SU-DHL-6 (cell line): Measurements from ENCODE around the gene FGF7.

ENCODE experiments used
- H2AFZ ChIP-seq: fragments of 200-600 bp; sonication (generic); 2 replicates; pipeline ENCODE4 v1.6.1; 2014; ENCODE audit warnings: low read depth, mild to moderate bottlenecking, moderate library complexity, mixed read lengths, antibody characterized with exemption, low read length; ENCODE audit not compliant: severe bottlenecking
- H3F3A ChIP-seq: fragments of 200-600 bp; shearing (Covaris generic); 2 replicates; pipeline ENCODE4 v1.6.0; 2016; ENCODE audit warnings: antibody characterized with exemption, mild to moderate bottlenecking; ENCODE audit not compliant: insufficient read depth
- H3K27ac ChIP-seq: fragments of 200-600 bp; sonication (generic); 2 replicates; pipeline ENCODE4 v1.5.1; 2016; ENCODE audit warnings: low read depth, mild to moderate bottlenecking, low read length, moderate library complexity, mixed read lengths
- H3K27me3 ChIP-seq: fragments of 200-600 bp; sonication (generic), shearing (Covaris generic); 2 replicates; pipeline ENCODE4 v1.6.0; 2014; ENCODE audit warnings: mild to moderate bottlenecking, low read length
- H3K36me3 ChIP-seq: fragments of 200-600 bp; sonication (generic); 2 replicates; pipeline ENCODE4 v1.6.1; 2014; ENCODE audit warnings: mild to moderate bottlenecking, low read length, mixed read lengths
- H3K4me2 ChIP-seq: fragments of 300-600, 200-600 bp; shearing (Covaris generic), sonication (generic); 2 replicates; pipeline ENCODE4 v1.6.0; 2014; ENCODE audit warnings: low read length, low read depth, mild to moderate bottlenecking; ENCODE audit not compliant: poor library complexity, severe bottlenecking
- H3K4me3 ChIP-seq: fragments of 200-600 bp; sonication (generic); 2 replicates; pipeline ENCODE4 v1.5.1; 2014; ENCODE audit warnings: antibody characterized with exemption, low read length, mild to moderate bottlenecking, mixed read lengths; ENCODE audit not compliant: insufficient read depth, poor library complexity, severe bottlenecking
- H3K79me2 ChIP-seq: fragments of 200-600 bp; sonication (generic); 2 replicates; pipeline ENCODE4 v1.6.1; 2014; ENCODE audit warnings: mild to moderate bottlenecking, low read length, moderate library complexity; ENCODE audit not compliant: insufficient read depth
- H3K9ac ChIP-seq: fragments of 200-600 bp; sonication (generic); 2 replicates; pipeline ENCODE4 v1.7.0; 2014; ENCODE audit warnings: mild to moderate bottlenecking, low read length
- H3K9me2 ChIP-seq: fragments of 200-600 bp; sonication (generic); replicated peaks from 2 replicates; pipeline ENCODE4 v1.6.1; 2014; ENCODE audit warnings: low read length; ENCODE audit not compliant: insufficient read depth
- H3K9me3 ChIP-seq: fragments of 200-600 bp; sonication (generic); 2 replicates; pipeline ENCODE4 v1.6.1; 2014; ENCODE audit warnings: low read length, mixed read lengths; ENCODE audit not compliant: insufficient read depth
- H4K20me1 ChIP-seq: fragments of 200-600 bp; sonication (generic); 2 replicates; pipeline ENCODE4 v1.6.1; 2014; ENCODE audit warnings: low read depth, mild to moderate bottlenecking, antibody characterized with exemption, low read length, moderate library complexity, mixed read lengths
- CTCF ChIP-seq: fragments of 200-600 bp; sonication (generic); IDR thresholded peaks from one replicate; pipeline ENCODE4 v1.5.1; 2017; ENCODE audit warnings: antibody characterized with exemption, mild to moderate bottlenecking, low read length, moderate library complexity; ENCODE audit not compliant: insufficient read depth, poor library complexity, severe bottlenecking
- EZH2phosphoT487 ChIP-seq: fragments of 200-600 bp; sonication (generic), shearing (Covaris generic); conservative IDR thresholded peaks from 2 replicates; pipeline ENCODE4 v1.6.1; 2018; ENCODE audit warnings: mild to moderate bottlenecking, antibody characterized with exemption, low read length, moderate library complexity, mixed read lengths

The FGF7 gene

DNA sequence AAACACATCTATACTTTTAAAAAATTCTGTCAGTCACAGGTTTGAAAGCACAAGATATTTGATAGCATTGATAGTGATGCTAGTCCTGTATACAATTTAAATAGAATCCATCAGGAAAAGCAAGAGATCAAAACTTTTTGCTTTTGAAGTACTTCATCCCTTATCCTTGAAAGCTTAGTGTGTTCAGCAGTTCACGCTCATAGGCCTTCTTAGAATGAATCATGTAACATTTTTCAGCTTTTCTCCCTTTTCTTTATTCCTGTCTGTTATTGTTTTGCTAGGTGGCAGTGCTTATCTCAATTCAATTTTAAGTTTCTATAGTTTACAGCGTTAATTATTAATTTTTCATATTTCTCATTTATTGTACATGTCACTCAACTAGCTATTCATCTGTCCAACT is 69.1 kb downstream of the FGF7 start:
- Histone ChIP-seq H3K4me2 (no peak overlapping the region), H3K9me2 (no peaks in the 10 kb centered on the region), H3K9me3 (no peaks in the 10 kb centered on the region), H3K79me2 (no peaks in the 10 kb centered on the region), H3K9ac (no peak overlapping the region), H3F3A (no peaks in the 10 kb centered on the region), H3K4me3 (no peak overlapping the region), H3K27ac (no peak overlapping the region), H2AFZ (no peak overlapping the region), H3K36me3 (no peaks in the 10 kb centered on the region), H4K20me1 (no peaks in the 10 kb centered on the region), H3K27me3 (no peaks in the 10 kb centered on the region)
- TF ChIP-seq EZH2phosphoT487: no peak
- no peak for TF ChIP-seq CTCF

GRCh38 chr15:49492830-49493229 is 69.8 kb downstream of the FGF7 start:
- Histone ChIP-seq H3K27me3 (no peaks in the 10 kb centered on the region), H3K9me2 (no peaks in the 10 kb centered on the region), H3K4me3 (no peak overlapping the region), H2AFZ (no peak overlapping the region), H3K79me2 (no peaks in the 10 kb centered on the region), H3F3A (no peaks in the 10 kb centered on the region), H3K36me3 (no peaks in the 10 kb centered on the region), H3K4me2 (no peak overlapping the region), H3K9ac (no peak overlapping the region), H3K9me3 (no peaks in the 10 kb centered on the region), H4K20me1 (no peaks in the 10 kb centered on the region), H3K27ac (no peak overlapping the region)
- TF ChIP-seq CTCF (no peak), EZH2phosphoT487 (no peak)

DNA sequence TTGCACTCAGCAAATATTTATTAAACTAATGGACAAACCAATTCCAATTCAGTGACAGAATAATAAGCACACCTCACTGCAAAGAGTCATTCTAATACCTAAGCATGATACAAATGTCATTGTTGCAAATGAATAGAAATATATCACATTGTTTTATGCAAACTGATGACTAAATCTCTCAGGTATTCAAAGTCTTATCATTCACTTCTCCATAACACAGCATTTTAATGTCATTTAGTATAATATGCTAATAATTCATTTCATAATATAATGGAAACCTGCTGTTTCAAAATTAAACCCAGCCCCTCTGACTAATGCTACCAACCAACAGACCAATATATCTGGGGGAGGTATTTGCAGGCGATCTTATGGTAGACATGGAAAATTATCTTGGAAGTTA is 71.8 kb downstream of the FGF7 start:
- no peak overlapping the region for H2AFZ ChIP-seq
- H3K36me3 ChIP-seq: no peaks in the 10 kb centered on the region
- H3K9ac ChIP-seq: no peak overlapping the region
- H3F3A ChIP-seq: no peaks in the 10 kb centered on the region
- no peak overlapping the region for H3K4me3 ChIP-seq
- H4K20me1 ChIP-seq: no peaks in the 10 kb centered on the region
- no peak overlapping the region for H3K4me2 ChIP-seq
- H3K79me2 ChIP-seq: no peaks in the 10 kb centered on the region
- H3K27ac ChIP-seq: no peak overlapping the region
- TF ChIP-seq EZH2phosphoT487: no peak
- TF ChIP-seq CTCF: no peak
- no peaks in the 10 kb centered on the region for H3K27me3 ChIP-seq
- H3K9me2 ChIP-seq: no peaks in the 10 kb centered on the region
- no peaks in the 10 kb centered on the region for H3K9me3 ChIP-seq
